ENCODE results near the gene ANXA11. TPM values are rescaled to one million over a fixed set of nuclear protein-coding genes. Genes with fewer than 3 reads are reported as not detected.

Gene ANXA11
- total and polyA plus RNA-seq, 2 of the 8 experiments (the other 6 are each of a cell fraction or from before 2014, with no cell fraction given) = 40.5 to 84.9 TPM

DNA sequence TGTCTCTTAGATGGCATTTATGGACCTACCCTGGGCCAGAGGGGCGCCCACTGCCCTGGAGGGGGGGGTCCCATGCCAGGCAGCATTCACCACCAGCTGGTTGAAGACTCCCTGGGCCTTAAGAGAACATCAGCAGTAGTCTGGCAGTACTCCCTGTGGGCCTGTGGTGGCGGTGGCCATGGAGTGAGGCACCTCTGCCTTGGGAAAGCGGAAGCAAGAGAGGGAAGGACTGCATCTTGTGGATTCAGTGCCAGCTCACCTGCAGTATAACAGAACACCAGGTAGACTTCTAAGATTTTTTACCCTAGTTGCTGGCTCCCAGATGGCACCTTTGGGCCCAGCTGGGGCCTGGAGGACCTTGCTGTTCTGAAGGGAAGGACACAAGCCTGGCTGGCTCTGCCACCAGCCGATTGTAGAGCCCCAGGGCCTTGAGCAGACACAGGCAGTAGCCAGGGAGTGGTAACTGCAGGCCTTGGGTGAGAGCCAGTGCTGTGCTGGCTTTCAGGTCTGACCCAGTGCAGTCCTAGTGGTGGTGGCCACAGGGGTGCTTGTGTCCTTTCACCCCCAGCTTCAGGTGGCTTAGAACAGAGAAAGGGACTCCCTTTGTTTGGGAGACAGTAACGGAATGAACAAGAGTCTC, 57.1 kb downstream of the ANXA11 start (continued):
- TF ChIP-seq SP1 (IDR thresholded peaks at IDR 0.05; ENCODE audit: low read depth, low read length) (no peak), TCF12 (IDR thresholded peaks at IDR 0.05; ENCODE audit: low read depth, low read length) (no peak), RBBP5 (IDR thresholded peaks at IDR 0.05; ENCODE audit: borderline replicate concordance, low read depth, low read length) (no peak), RXRA (IDR thresholded peaks at IDR 0.05; ENCODE audit: insufficient read depth, low read depth, low read length) (no peak), BRCA1 (IDR thresholded peaks at IDR 0.05; ENCODE audit: low read depth, low read length) (no peak), NRF1 (IDR thresholded peaks at IDR 0.05; ENCODE audit: low read depth, low read length) (no peak), EP300 (IDR thresholded peaks at IDR 0.05; ENCODE audit: borderline replicate concordance in 1 of 2, low read depth in 2 of 2, low read length in 2 of 2) (no peak), HDAC6 (IDR thresholded peaks at IDR 0.05; ENCODE audit: low read depth, low read length) (no peak), FOSL1 (IDR thresholded peaks at IDR 0.05; ENCODE audit: insufficient read depth, low read depth, low read length) (no peak), HDAC2 (IDR thresholded peaks at IDR 0.05; ENCODE audit: borderline replicate concordance in 1 of 2, low read depth in 2 of 2, low read length in 2 of 2) (no peak)
- TF ChIP-seq, protein P1, sequence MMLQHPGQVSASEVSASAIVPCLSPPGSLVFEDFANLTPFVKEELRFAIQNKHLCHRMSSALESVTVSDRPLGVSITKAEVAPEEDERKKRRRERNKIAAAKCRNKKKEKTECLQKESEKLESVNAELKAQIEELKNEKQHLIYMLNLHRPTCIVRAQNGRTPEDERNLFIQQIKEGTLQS (IDR thresholded peaks at IDR 0.05; ENCODE audit: insufficient read depth, low read depth, low read length) = no peak
